Fibroblast of peridontal ligament (primary cell): ENCODE data around the gene NOM1.
"Not testable (repeated sequence)": the region's sequence is repeated elsewhere in the genome, so short reads cannot be mapped to it uniquely, and the experiment has no call there.

Experiments used
- DNase-seq: peaks from one replicate; pipeline ENCODE4 v3.0.0-alpha.2; 2010; ENCODE audit errors: extremely low read depth

NOM1 gene

GRCh38 chr7:156941393-156942182, 7.9 kb upstream of the NOM1 start:
- no peak for DNase-seq

GRCh38 chr7:156942708-156943090, 6.8 kb upstream of the NOM1 start:
- DNase-seq: no peak

GRCh38 chr7:156943091-156944041, 6.1 kb upstream of the NOM1 start:
- no peak for DNase-seq

- no peak for DNase-seq
Measured at GRCh38 chr7:156944876-156945275, 4.6 kb upstream of the NOM1 start.

- DNase-seq: no peak
Measured at GRCh38 chr7:156947120-156947843, 2.2 kb upstream of the NOM1 start.

- no peak for DNase-seq
Measured at GRCh38 chr7:156948361-156948760, 1.2 kb upstream of the NOM1 start.

GRCh38 chr7:156950381-156950858, 908 bp downstream of the NOM1 start:
- DNase-seq: no peak

- DNase-seq: not testable (repeated sequence)
Measured at GRCh38 chr7:156953215-156953614, 3.7 kb downstream of the NOM1 start.

GRCh38 chr7:156954941-156955340, 5.4 kb downstream of the NOM1 start:
- DNase-seq: no peak

- peak; percentile 24 for DNase-seq
Measured at GRCh38 chr7:156956727-156957126, 7.2 kb downstream of the NOM1 start.

- no peak for DNase-seq
Measured at GRCh38 chr7:156962145-156962544, 12.6 kb downstream of the NOM1 start.

GRCh38 chr7:156962897-156963296, 13.4 kb downstream of the NOM1 start:
- no peak for DNase-seq

GRCh38 chr7:156963472-156963871, 14.0 kb downstream of the NOM1 start:
- no peak for DNase-seq

- no peak for DNase-seq
Measured at GRCh38 chr7:156964971-156965370, 15.5 kb downstream of the NOM1 start.

GRCh38 chr7:156966387-156966786, 16.9 kb downstream of the NOM1 start:
- no peak for DNase-seq

GRCh38 chr7:156968183-156968582, 18.7 kb downstream of the NOM1 start:
- no peak for DNase-seq

- peak; percentile 53 for DNase-seq
Measured at GRCh38 chr7:156969972-156970420, 20.5 kb downstream of the NOM1 start.

GRCh38 chr7:156975620-156976019, 26.1 kb downstream of the NOM1 start:
- no peak for DNase-seq

- no peak for DNase-seq
Measured at GRCh38 chr7:156979007-156979606, 29.6 kb downstream of the NOM1 start.

GRCh38 chr7:156979711-156980110, 30.2 kb downstream of the NOM1 start:
- no peak for DNase-seq

GRCh38 chr7:156984174-156984891, 34.8 kb downstream of the NOM1 start:
- peak; percentile 94 for DNase-seq
